IMR-90 (cell line): ENCODE results near the gene ZDHHC7. TPM values are rescaled to one million over a fixed set of nuclear protein-coding genes. Genes with fewer than 3 reads are reported as not detected.

Experiments used
- ATAC-seq: fragments of 200-7000 bp; cut with Tn5 transposase; 2 replicates; pipeline ENCODE4 v1.9.1; 2020; ENCODE audit warnings: low read depth, mild to moderate bottlenecking, moderate library complexity
- BruUV-seq: library from RNA; stranded (reverse); fragments of 400-500 nt; replicated peaks from 2 replicates; lab custom pipeline; 2021; lab: Mats Ljungman, UMichigan
- CTCF ChIA-PET: fragments of 300-600 bp; formaldehyde crosslinking; extraction: SDS; loops from one replicate; lab custom pipeline; 2021; ENCODE audit warnings: antibody characterized with exemption; lab: Yijun Ruan, JAX
- POLR2A ChIA-PET: fragments of 300-600 bp; sonication (Branson Sonifier 250); formaldehyde crosslinking; loops from one replicate; lab custom pipeline; 2022; ENCODE audit warnings: antibody characterized with exemption; ENCODE audit not compliant: unreplicated experiment; lab: Charles Lee
- DNase-seq: peaks from one replicate; pipeline ENCODE4 v3.0.0; 2013
- H2AFZ ChIP-seq: replicated peaks from 2 replicates; pipeline ENCODE3; 2013; ENCODE audit warnings: low read length, mild to moderate bottlenecking; ENCODE audit not compliant: poor library complexity
- H2AK5ac ChIP-seq: 2 replicates; pipeline ENCODE4 v1.6.1; 2013; ENCODE audit warnings: low read depth, low read length, inconsistent platforms
- H2AK9ac ChIP-seq: replicated peaks from 2 replicates; pipeline ENCODE3; 2013; ENCODE audit warnings: mild to moderate bottlenecking, low read depth, low read length, moderate library complexity; ENCODE audit not compliant: poor library complexity
- H2BK120ac ChIP-seq: 2 replicates; pipeline ENCODE4 v1.6.1; 2013; ENCODE audit warnings: low read depth, low read length, inconsistent platforms
- H2BK15ac ChIP-seq: 3 replicates; pipeline ENCODE4 v1.6.1; 2013; ENCODE audit warnings: low read depth, low read length, inconsistent platforms
- H2BK20ac ChIP-seq: 2 replicates; pipeline ENCODE4 v1.6.1; 2013; ENCODE audit warnings: low read depth, mild to moderate bottlenecking, inconsistent platforms, low read length, moderate library complexity
- H2BK5ac ChIP-seq: 2 replicates; pipeline ENCODE4 v1.6.1; 2013; ENCODE audit warnings: mild to moderate bottlenecking, low read depth, low read length, inconsistent platforms; ENCODE audit not compliant: poor library complexity, severe bottlenecking
- H3K14ac ChIP-seq: replicated peaks from 2 replicates; pipeline ENCODE4 v1.6.1; 2013; ENCODE audit warnings: low read depth, low read length, inconsistent platforms
- H3K18ac ChIP-seq: 2 replicates; pipeline ENCODE4 v1.6.1; 2013; ENCODE audit warnings: low read depth, low read length, control low read depth
- H3K23ac ChIP-seq: 2 replicates; pipeline ENCODE4 v1.6.1; 2013; ENCODE audit warnings: low read depth, low read length, inconsistent platforms
- H3K27ac ChIP-seq: 2 replicates; pipeline ENCODE4 v1.5.1; 2013; ENCODE audit warnings: mild to moderate bottlenecking, control low read depth, low read length; ENCODE audit not compliant: insufficient read depth
- H3K27me3 ChIP-seq: 2 replicates; pipeline ENCODE4 v1.6.1; 2013; ENCODE audit warnings: low read length; ENCODE audit not compliant: control insufficient read depth, insufficient read depth
- H3K36me3 ChIP-seq: 2 replicates; pipeline ENCODE4 v1.6.1; 2013; ENCODE audit warnings: low read length, mixed read lengths; ENCODE audit not compliant: control insufficient read depth, insufficient read depth
- H3K4ac ChIP-seq: 2 replicates; pipeline ENCODE4 v1.6.1; 2013; ENCODE audit warnings: low read depth, low read length, inconsistent platforms
- H3K4me1 ChIP-seq: 2 replicates; pipeline ENCODE4 v1.6.1; 2013; ENCODE audit warnings: low read length, mixed read lengths; ENCODE audit not compliant: control insufficient read depth, insufficient read depth
- H3K4me2 ChIP-seq: 2 replicates; pipeline ENCODE4 v1.6.1; 2013; ENCODE audit warnings: low read depth, mild to moderate bottlenecking, control low read depth, low read length, moderate library complexity
- H3K4me3 ChIP-seq: 2 replicates; pipeline ENCODE4 v1.5.1; 2013; ENCODE audit warnings: low read depth, mild to moderate bottlenecking, control low read depth, low read length, moderate library complexity; ENCODE audit not compliant: insufficient read depth
- H3K56ac ChIP-seq: 2 replicates; pipeline ENCODE4 v1.6.1; 2013; ENCODE audit warnings: low read length, inconsistent platforms; ENCODE audit not compliant: insufficient read depth; ENCODE audit errors: extremely low read depth
- H3K79me1 ChIP-seq, 2 experiments: 2 replicates each; pipeline ENCODE4 v1.6.1; 2013; ENCODE audit warnings: low read length in 2 of 2, inconsistent platforms in 1 of 2, low read depth in 1 of 2
- H3K9ac ChIP-seq: 2 replicates; pipeline ENCODE4 v1.6.1; 2013; ENCODE audit warnings: low read depth, low read length, control low read depth
- H3K9me1 ChIP-seq: 2 replicates; pipeline ENCODE4 v1.6.1; 2013; ENCODE audit warnings: low read length, inconsistent platforms; ENCODE audit not compliant: insufficient read depth
- H3K9me3 ChIP-seq: 2 replicates; pipeline ENCODE4 v1.6.1; 2013; ENCODE audit warnings: low read length; ENCODE audit not compliant: control insufficient read depth, insufficient read depth
- H4K20me1 ChIP-seq: 2 replicates; pipeline ENCODE4 v1.6.1; 2013; ENCODE audit warnings: low read length, inconsistent platforms; ENCODE audit not compliant: insufficient read depth
- H4K5ac ChIP-seq: 2 replicates; pipeline ENCODE4 v1.6.1; 2013; ENCODE audit warnings: mild to moderate bottlenecking, low read depth, low read length, control low read depth
- H4K8ac ChIP-seq, 2 experiments: 2 replicates each; pipeline ENCODE4 v1.6.1; 2013; ENCODE audit warnings: low read depth in 2 of 2, low read length in 2 of 2, control low read depth in 1 of 2, inconsistent platforms in 1 of 2
- H4K91ac ChIP-seq: 2 replicates; pipeline ENCODE4 v1.6.1; 2013; ENCODE audit warnings: low read depth, low read length, inconsistent platforms; ENCODE audit not compliant: insufficient read depth
- BHLHE40 ChIP-seq: fragments of 150-350 bp; IDR thresholded peaks from 2 replicates; pipeline ENCODE4 v1.6.1; 2016; ENCODE audit warnings: mild to moderate bottlenecking, low read depth, low read length
- CHD1 ChIP-seq: IDR thresholded peaks from 2 replicates; pipeline ENCODE4 v1.6.1; 2012; ENCODE audit warnings: low read depth, low read length, improper control_type of control experiment
- ELK1 ChIP-seq: fragments of 150-350 bp; IDR thresholded peaks from 2 replicates; pipeline ENCODE4 v1.6.1; 2016; ENCODE audit warnings: low read depth, mild to moderate bottlenecking, low read length, moderate library complexity, borderline replicate concordance
- MAFK ChIP-seq: IDR thresholded peaks from 2 replicates; pipeline ENCODE4 v1.6.1; 2012; ENCODE audit warnings: low read depth, low read length, improper control_type of control experiment
- MXI1 ChIP-seq: IDR thresholded peaks from 2 replicates; pipeline ENCODE4 v1.6.1; 2012; ENCODE audit warnings: low read depth, mild to moderate bottlenecking, low read length, moderate library complexity, borderline replicate concordance
- POLR2A ChIP-seq: IDR thresholded peaks from 2 replicates; pipeline ENCODE4 v1.6.1; 2012; ENCODE audit warnings: mild to moderate bottlenecking, low read depth, low read length
- RAD21 ChIP-seq: IDR thresholded peaks from 2 replicates; pipeline ENCODE4 v1.6.1; 2012; ENCODE audit warnings: low read length, improper control_type of control experiment
- RFX5 ChIP-seq: IDR thresholded peaks from 2 replicates; pipeline ENCODE4 v1.8.0; 2012; ENCODE audit warnings: low read depth, mild to moderate bottlenecking, low read length, moderate library complexity
- WGBS, 2 experiments: methylation state at CpG; one replicate each; pipeline versions ENCODE4 v1.1.5 to v1.1.7; 2013; ENCODE audit warnings: missing lambda C conversion rate in 2 of 2; ENCODE audit not compliant: insufficient read length in 1 of 2; ENCODE audit errors: extremely low coverage in 2 of 2; 5-methylcytosine and 5-hydroxymethylcytosine counted together
- dilution Hi-C: fragments of 300-500 bp; cut with HindIII; formaldehyde crosslinking; loops from one replicate; pipeline ENCODE4 v1.14.3; 2018; ENCODE audit warnings: low sequenced_read_pairs; ENCODE audit not compliant: unreplicated experiment
- in situ Hi-C: fragments of 300-500 bp; cut with MboI; formaldehyde crosslinking; loops from 3 replicates; pipeline ENCODE4 v1.14.3; 2019; ENCODE audit warnings: low sequenced_read_pairs, inconsistent platforms, mixed read lengths
- intact Hi-C: fragments of 100-400 bp; cut with micrococcal nuclease; formaldehyde crosslinking; loops from 2 replicates; pipeline ENCODE4 v1.10.0; 2022
- polyA plus RNA-seq, 3 experiments: library from polyadenylated mRNA; depleted of rRNA; stranded (reverse); fragments of >200 nt; gene quantifications; 2 replicates each; pipeline ENCODE4 v1.2.3, GENCODE V29; 2012; ENCODE audit warnings: low replicate concordance in 1 of 3
- total RNA-seq: library from RNA; depleted of rRNA; stranded (reverse); fragments of >200 nt; gene quantifications from 2 replicates; pipeline ENCODE4 v1.2.3, GENCODE V29; 2012

ZDHHC7 gene
- total and polyA plus RNA-seq, 2 of the 4 experiments (the other 2 are of a cell fraction), result 80.1 to 97.1 TPM

GRCh38 chr16:85019659-85020245 lies 8.4 kb upstream of the ZDHHC7 start:
- Histone ChIP-seq H3K4ac (no peak overlapping the region), H3K4me1 (peaks cover 2% of the 10 kb centered on the region; the same call in 1 of the 2 replicates), H3K14ac (no peak overlapping the region), H3K9ac (no peak overlapping the region), H3K4me3 (no peak overlapping the region), H4K91ac (no peak overlapping the region), H3K18ac (no peak overlapping the region), H3K27me3 (no peaks in the 10 kb centered on the region), H3K36me3 (no peaks in the 10 kb centered on the region), H3K56ac (no peak overlapping the region), H4K20me1 (no peaks in the 10 kb centered on the region; the same call in 1 of the 2 replicates), H2BK15ac (no peak overlapping the region), H3K79me1 (no peaks in the 10 kb centered on the region), H2BK5ac (no peak overlapping the region), H2BK120ac (no peak overlapping the region), H2BK20ac (no peak overlapping the region), H3K9me1 (no peaks in the 10 kb centered on the region; the same call in 1 of the 2 replicates), H2AK9ac (no peak overlapping the region), H3K23ac (no peak overlapping the region), H4K5ac (no peak overlapping the region), H2AK5ac (0 out of 2 replicates have a peak overlapping the region, but pooled peaks have one; percentile 9), H3K27ac (no peak overlapping the region), H3K4me2 (no peak overlapping the region), H2AFZ (no peak overlapping the region), H4K8ac (no peak overlapping the region), H3K9me3 (no peaks in the 10 kb centered on the region)
- WGBS, 2 experiments, result 30% methylated on average over 2 of the region's 9 CpGs; no CpG with 5 or more reads in 1 of the 2 experiments
- DNase-seq (no peak), ATAC-seq (no peak)
- intact Hi-C loops (no loop called here), dilution Hi-C loops (no loop called here), in situ Hi-C loops (no loop called here)
- POLR2A ChIA-PET, result no interaction called here
- CTCF ChIA-PET, result no interaction called here
- no TSS peak for BruUV-seq
- TF ChIP-seq ELK1 (no peak), POLR2A (no peak), MXI1 (no peak), RFX5 (no peak), BHLHE40 (no peak), CHD1 (no peak), RAD21 (no peak), MAFK (no peak)
